Measurements from ENCODE around the gene SCGB1C2.

DNA sequence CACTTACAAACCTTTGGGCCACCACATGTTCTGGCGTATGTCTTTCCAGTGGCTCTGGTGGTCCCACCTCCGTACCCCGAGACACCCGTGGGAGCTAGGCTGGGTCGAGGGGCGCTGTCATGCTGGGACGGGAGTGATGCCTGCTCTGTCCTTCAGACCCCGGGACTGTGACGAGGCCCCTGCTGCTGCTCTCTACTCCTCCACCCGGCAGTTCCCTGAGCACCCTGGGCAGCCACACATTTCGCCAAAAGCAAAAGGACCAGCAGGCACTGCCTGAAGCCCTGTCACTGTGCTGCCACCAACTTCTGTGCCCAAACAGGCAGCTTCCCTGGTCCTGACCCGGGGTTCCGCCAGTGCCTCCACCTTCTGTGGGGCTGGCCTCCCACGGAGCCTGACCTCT lies 28.6 kb downstream of the SCGB1C2 start:
- TF ChIP-seq EZH2phosphoT487 (IDR thresholded peaks at IDR 0.05; ENCODE audit: insufficient read depth, low read depth), result no peak
- TF ChIP-seq EZH2 (IDR thresholded peaks at IDR 0.05; ENCODE audit: insufficient read depth, poor library complexity, severe bottlenecking), result no peak

Measured in GM23248 (cell line).